Panc1 (cell line): ENCODE data around the gene GPHN. TPM values are rescaled to one million over a fixed set of nuclear protein-coding genes. Genes with fewer than 3 reads are reported as not detected.

Source experiments
- ATAC-seq: fragments of 200-7000 bp; cut with Tn5 transposase; 2 replicates; pipeline ENCODE4 v1.9.1; 2020; ENCODE audit warnings: mild to moderate bottlenecking, moderate library complexity
- BruUV-seq: library from RNA; stranded (reverse); fragments of 400-500 nt; replicated peaks from 2 replicates; lab custom pipeline; 2021; lab: Mats Ljungman, UMichigan
- CTCF ChIA-PET: fragments of 300-600 bp; sonication (Branson Sonifier 250); formaldehyde crosslinking; loops from one replicate; lab custom pipeline; 2022; ENCODE audit warnings: antibody characterized with exemption; lab: Charles Lee
- POLR2A ChIA-PET: fragments of 300-600 bp; sonication (Branson Sonifier 250); formaldehyde crosslinking; loops from one replicate; lab custom pipeline; 2022; ENCODE audit warnings: antibody characterized with exemption; lab: Charles Lee
- DNase-seq: peaks from one replicate; pipeline ENCODE4 v3.0.0-alpha.2; 2010; ENCODE audit warnings: low read depth, low spot score
- H3K27ac ChIP-seq: 2 replicates; pipeline ENCODE4 v1.5.1; 2011; ENCODE audit warnings: mild to moderate bottlenecking, low read length, inconsistent platforms
- H3K27me3 ChIP-seq: fragments of 200-500 bp; sonication (Bioruptor generic); 2 replicates; pipeline ENCODE4 v1.6.0; 2014; ENCODE audit warnings: low read length, inconsistent platforms; ENCODE audit not compliant: control insufficient read depth, insufficient read depth
- H3K36me3 ChIP-seq: fragments of 200-500 bp; sonication (Bioruptor generic); 2 replicates; pipeline ENCODE4 v1.5.1; 2014; ENCODE audit warnings: inconsistent platforms, mild to moderate bottlenecking, low read length, moderate library complexity; ENCODE audit not compliant: control insufficient read depth, insufficient read depth
- H3K4me1 ChIP-seq: 2 replicates; pipeline ENCODE4 v1.5.1; 2011; ENCODE audit warnings: inconsistent platforms, mild to moderate bottlenecking, low read length, moderate library complexity; ENCODE audit not compliant: control insufficient read depth, insufficient read depth
- H3K4me3 ChIP-seq, 2 experiments: 2 replicates each; pipeline ENCODE4 v1.5.1; 2011 to 2012; ENCODE audit warnings: low read depth in 2 of 2, low read length in 2 of 2, mild to moderate bottlenecking in 2 of 2, inconsistent platforms in 1 of 2, moderate library complexity in 1 of 2
- H3K9me3 ChIP-seq: fragments of 200-500 bp; sonication (Bioruptor generic); 2 replicates; pipeline ENCODE4 v1.5.1; 2014; ENCODE audit warnings: low read depth, mild to moderate bottlenecking, inconsistent platforms, low read length, moderate library complexity; ENCODE audit not compliant: control insufficient read depth, insufficient read depth
- POLR2AphosphoS5 ChIP-seq: IDR thresholded peaks from 2 replicates; pipeline ENCODE4 v1.6.1; 2012; ENCODE audit warnings: mild to moderate bottlenecking, low read depth, low read length, moderate library complexity
- REST ChIP-seq, 2 experiments: IDR thresholded peaks; 2 replicates each; pipeline ENCODE4 v1.6.1; 2011 to 2012; ENCODE audit warnings: low read depth in 2 of 2, control low read depth in 1 of 2, low read length in 1 of 2, mild to moderate bottlenecking in 1 of 2, moderate library complexity in 1 of 2; ENCODE audit not compliant: insufficient read depth in 1 of 2
- SIN3A ChIP-seq: IDR thresholded peaks from 2 replicates; pipeline ENCODE4 v1.6.1; 2012; ENCODE audit warnings: low read depth, mild to moderate bottlenecking, low read length, moderate library complexity, borderline replicate concordance; ENCODE audit not compliant: insufficient read depth
- TCF7L2 ChIP-seq: IDR thresholded peaks from 2 replicates; pipeline ENCODE4 v1.6.1; 2011; ENCODE audit warnings: mild to moderate bottlenecking, low read depth, low read length, inconsistent platforms
- in situ Hi-C: cut with HindIII; loops from 2 replicates; pipeline ENCODE4 v1.10.0; 2016; ENCODE audit warnings: low sequenced_read_pairs, low pct_unique_long_range_greater_than_20kb
- intact Hi-C: fragments of 100-400 bp; cut with micrococcal nuclease; formaldehyde crosslinking; loops from one replicate; pipeline ENCODE4 v1.10.0; 2022; ENCODE audit not compliant: unreplicated experiment
- total RNA-seq: library from RNA; stranded (reverse); gene quantifications from one replicate; pipeline ENCODE4 v1.2.1, GENCODE V29; 2021; ENCODE audit not compliant: unreplicated experiment
- TF ChIP-seq, protein P1 (sequence below): fragments of 450-650 bp; IDR thresholded peaks from 2 replicates; pipeline ENCODE4 v1.5.1; 2017; ENCODE audit warnings: mild to moderate bottlenecking

GPHN gene
- total RNA-seq, 1 experiment from 2014 or later, result 26.6 TPM

GRCh38 chr14:66509874-66510273 is 1.9 kb downstream of the GPHN start:
- Histone ChIP-seq H3K4me1 (peaks cover 3% of the 10 kb centered on the region; the same call in 1 of the 2 replicates), H3K4me3 (peak overlapping the region; percentile 70 to 95), H3K9me3 (no peaks in the 10 kb centered on the region), H3K27ac (peak overlapping the region; percentile 81; the same call in 1 of the 2 replicates), H3K27me3 (no peaks in the 10 kb centered on the region), H3K36me3 (no peaks in the 10 kb centered on the region; the same call in 1 of the 2 replicates)
- ATAC-seq (no peak), DNase-seq (no peak)
- TF ChIP-seq, protein P1, sequence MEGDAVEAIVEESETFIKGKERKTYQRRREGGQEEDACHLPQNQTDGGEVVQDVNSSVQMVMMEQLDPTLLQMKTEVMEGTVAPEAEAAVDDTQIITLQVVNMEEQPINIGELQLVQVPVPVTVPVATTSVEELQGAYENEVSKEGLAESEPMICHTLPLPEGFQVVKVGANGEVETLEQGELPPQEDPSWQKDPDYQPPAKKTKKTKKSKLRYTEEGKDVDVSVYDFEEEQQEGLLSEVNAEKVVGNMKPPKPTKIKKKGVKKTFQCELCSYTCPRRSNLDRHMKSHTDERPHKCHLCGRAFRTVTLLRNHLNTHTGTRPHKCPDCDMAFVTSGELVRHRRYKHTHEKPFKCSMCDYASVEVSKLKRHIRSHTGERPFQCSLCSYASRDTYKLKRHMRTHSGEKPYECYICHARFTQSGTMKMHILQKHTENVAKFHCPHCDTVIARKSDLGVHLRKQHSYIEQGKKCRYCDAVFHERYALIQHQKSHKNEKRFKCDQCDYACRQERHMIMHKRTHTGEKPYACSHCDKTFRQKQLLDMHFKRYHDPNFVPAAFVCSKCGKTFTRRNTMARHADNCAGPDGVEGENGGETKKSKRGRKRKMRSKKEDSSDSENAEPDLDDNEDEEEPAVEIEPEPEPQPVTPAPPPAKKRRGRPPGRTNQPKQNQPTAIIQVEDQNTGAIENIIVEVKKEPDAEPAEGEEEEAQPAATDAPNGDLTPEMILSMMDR, result no peak
- TF ChIP-seq REST (IDR thresholded peaks at IDR 0.05; ENCODE audit: insufficient read depth in 1 of 2, low read depth in 2 of 2, low read length in 1 of 2), result peak in 1 of 2 experiments; percentile 67; a peak in 2 of 4 replicates
- POLR2A ChIA-PET, result no interaction called here
- intact Hi-C loops, result no loop called here
- BruUV-seq, result TSS peak; percentile 59
- CTCF ChIA-PET, result no interaction called here
- in situ Hi-C loops, result no loop called here

DNA sequence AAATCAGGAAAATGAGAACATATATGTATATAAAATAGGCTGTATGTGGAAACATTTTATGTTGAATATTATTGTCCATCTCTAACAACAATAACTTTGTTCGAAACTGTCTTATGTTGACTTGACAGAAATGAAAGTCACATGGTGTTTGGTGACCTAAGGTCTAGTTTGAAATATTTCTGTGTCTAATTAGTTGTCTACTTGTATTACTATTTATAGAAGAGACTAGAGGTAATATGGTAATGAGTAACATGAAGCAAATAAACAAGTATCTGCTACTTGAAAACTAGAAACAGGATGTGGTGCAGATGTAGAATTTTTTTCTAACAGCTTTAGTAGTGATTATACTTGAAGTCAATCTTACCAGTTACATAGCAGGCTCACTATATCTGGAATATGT is 3.9 kb downstream of the GPHN start:
- CTCF ChIA-PET, result interaction anchor here (1.1 kb wide), 1 partner anchor 655 kb away, joined by 3 read pairs; no protein-coding TSS in a partner anchor
- Histone ChIP-seq H3K36me3 (no peaks in the 10 kb centered on the region; the same call in 1 of the 2 replicates), H3K27me3 (no peaks in the 10 kb centered on the region), H3K4me1 (peaks cover 3% of the 10 kb centered on the region; the same call in 1 of the 2 replicates), H3K4me3 (no peak overlapping the region), H3K9me3 (no peaks in the 10 kb centered on the region), H3K27ac (no peak overlapping the region)
- no TSS peak for BruUV-seq
- intact Hi-C loops, result no loop called here
- POLR2A ChIA-PET, result interaction anchor here (0.6 kb wide), 1 partner anchor 382 kb away, joined by 3 read pairs; no protein-coding TSS in a partner anchor
- no peak for DNase-seq
- TF ChIP-seq, protein P1, result no peak
- ATAC-seq, result no peak
- in situ Hi-C loops, result no loop called here

DNA sequence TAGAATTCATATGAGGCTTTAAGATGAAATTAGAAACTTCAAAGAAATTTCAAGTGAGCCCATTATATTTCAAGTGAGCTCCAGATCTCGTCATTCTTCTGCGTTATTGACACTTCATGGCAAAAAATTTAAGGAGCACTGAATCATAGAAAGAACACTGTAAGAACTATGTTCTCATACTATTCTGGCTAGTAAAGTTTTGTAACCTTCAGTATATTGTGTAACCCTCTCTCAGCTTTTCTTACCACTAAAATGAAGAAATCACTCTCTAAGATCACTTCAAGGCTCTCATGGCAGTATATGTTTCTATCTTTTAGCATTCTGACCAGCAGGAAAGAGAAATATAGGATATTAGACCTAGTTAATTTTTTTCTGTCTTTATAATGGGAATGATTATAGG is 6.3 kb downstream of the GPHN start:
- CTCF ChIA-PET, result no interaction called here
- POLR2A ChIA-PET, result no interaction called here
- in situ Hi-C loops (no loop called here), intact Hi-C loops (no loop called here)
- ATAC-seq (no peak), DNase-seq (no peak)
- Histone ChIP-seq H3K27me3 (no peaks in the 10 kb centered on the region), H3K9me3 (no peaks in the 10 kb centered on the region), H3K36me3 (no peaks in the 10 kb centered on the region), H3K4me3 (no peak overlapping the region), H3K4me1 (peaks cover 3% of the 10 kb centered on the region; the same call in 1 of the 2 replicates), H3K27ac (no peak overlapping the region)
- BruUV-seq, result no TSS peak
- TF ChIP-seq TCF7L2 (no peak), POLR2AphosphoS5 (no peak), REST (IDR thresholded peaks at IDR 0.05; ENCODE audit: insufficient read depth in 1 of 2, low read depth in 2 of 2, low read length in 1 of 2) (no peak), SIN3A (no peak)
- TF ChIP-seq, protein P1, result no peak
